H1 (cell line): ENCODE data around the gene ZBTB20. TPM values are rescaled to one million over a fixed set of nuclear protein-coding genes. Genes with fewer than 3 reads are reported as not detected.

Experiments
- CTCF ChIA-PET: fragments of 300-600 bp; sonication (Branson Sonifier 250); formaldehyde crosslinking; loops from one replicate; lab custom pipeline; 2021; ENCODE audit not compliant: partially characterized antibody; lab: Charles Lee
- POLR2A ChIA-PET: fragments of 300-600 bp; sonication (Branson Sonifier 250); formaldehyde crosslinking; loops from one replicate; lab custom pipeline; 2021; ENCODE audit warnings: inconsistent platforms; ENCODE audit not compliant: partially characterized antibody; lab: Charles Lee
- DNase-seq, 2 experiments: peaks; one replicate each; pipeline versions ENCODE4 v3.0.0 to v3.0.0-alpha.2; 2010 to 2022; ENCODE audit warnings: low spot score in 2 of 2, low read depth in 1 of 2, mixed read lengths in 1 of 2
- FAIRE-seq: peaks from 2 replicates; lab custom pipeline; 2011; peaks lifted over from hg19 to GRCh38; lab: Jason Lieb, UNC
- H2AFZ ChIP-seq: 2 replicates; pipeline ENCODE4 v1.8.1; 2012; ENCODE audit warnings: low read length, inconsistent platforms
- H2AK5ac ChIP-seq: 2 replicates; pipeline ENCODE4 v1.6.1; 2013; ENCODE audit warnings: low read depth, low read length
- H2BK120ac ChIP-seq: replicated peaks from 2 replicates; pipeline ENCODE3; 2013; ENCODE audit warnings: low read depth, low read length, inconsistent platforms
- H2BK12ac ChIP-seq: 2 replicates; pipeline ENCODE4 v1.6.1; 2013; ENCODE audit warnings: low read depth, low read length
- H2BK15ac ChIP-seq: 2 replicates; pipeline ENCODE4 v1.6.1; 2013; ENCODE audit warnings: low read length
- H2BK20ac ChIP-seq: 2 replicates; pipeline ENCODE4 v1.6.1; 2013; ENCODE audit warnings: low read length
- H2BK5ac ChIP-seq: 2 replicates; pipeline ENCODE4 v1.6.1; 2013; ENCODE audit warnings: low read depth, low read length
- H3K14ac ChIP-seq: 2 replicates; pipeline ENCODE4 v1.6.1; 2013; ENCODE audit warnings: inconsistent platforms; ENCODE audit not compliant: insufficient read length
- H3K18ac ChIP-seq: 2 replicates; pipeline ENCODE4 v1.6.1; 2013; ENCODE audit warnings: low read length; ENCODE audit errors: extremely low read depth
- H3K23ac ChIP-seq: 2 replicates; pipeline ENCODE4 v1.6.1; 2013; ENCODE audit warnings: inconsistent platforms; ENCODE audit not compliant: insufficient read length
- H3K23me2 ChIP-seq: 2 replicates; pipeline ENCODE4 v1.6.1; 2013; ENCODE audit warnings: low read depth, low read length
- H3K27ac ChIP-seq: 2 replicates; pipeline ENCODE4 v1.6.1; 2011; ENCODE audit warnings: low read depth, low read length, inconsistent platforms
- H3K27me3 ChIP-seq, 4 experiments: replicated peaks in 1 of 4; 1 replicate in 1 of 4; 2 replicates in 3 of 4; pipeline versions ENCODE4 v1.6.1 to v1.8.1; 2011 to 2013; ENCODE audit warnings: low read length in 3 of 4, mild to moderate bottlenecking in 3 of 4, inconsistent platforms in 2 of 4, mixed read lengths in 2 of 4, moderate library complexity in 1 of 4; ENCODE audit not compliant: control insufficient read depth in 3 of 4, insufficient read depth in 3 of 4; ENCODE audit errors: extremely low read depth in 1 of 4
- H3K36me3 ChIP-seq, 4 experiments: 2 replicates each; pipeline versions ENCODE4 v1.6.1 to v1.8.1; 2011 to 2013; ENCODE audit warnings: mild to moderate bottlenecking in 4 of 4, low read length in 3 of 4, moderate library complexity in 2 of 4, control low read depth in 1 of 4, inconsistent platforms in 1 of 4; ENCODE audit not compliant: insufficient read depth in 4 of 4, control insufficient read depth in 2 of 4
- H3K4ac ChIP-seq: replicated peaks from 2 replicates; pipeline ENCODE3; 2013; ENCODE audit warnings: low read length, low read depth, mixed read lengths, inconsistent platforms; ENCODE audit not compliant: insufficient read length
- H3K4me1 ChIP-seq, 4 experiments: replicated peaks in 1 of 4; 1 replicate in 1 of 4; 2 replicates in 3 of 4; pipeline versions ENCODE4 v1.6.1 to v1.8.1; 2011 to 2013; ENCODE audit warnings: low read length in 3 of 4, inconsistent platforms in 2 of 4, mixed read lengths in 1 of 4; ENCODE audit not compliant: insufficient read depth in 4 of 4, control insufficient read depth in 3 of 4
- H3K4me2 ChIP-seq, 2 experiments: 2 replicates each; pipeline versions ENCODE4 v1.6.1 to v1.8.1; 2011 to 2013; ENCODE audit warnings: low read depth in 2 of 2, low read length in 2 of 2, control low read depth in 1 of 2, inconsistent platforms in 1 of 2, mild to moderate bottlenecking in 1 of 2; ENCODE audit not compliant: insufficient read depth in 1 of 2
- H3K4me3 ChIP-seq, 4 experiments: fragments of 200-600, 300-600 bp in 1 of 4; sonication (generic), shearing (Covaris generic), sonication (Bioruptor Twin) in 1 of 4; 2 replicates each; pipeline versions ENCODE4 v1.5.1 to v1.8.1; 2011 to 2016; ENCODE audit warnings: low read length in 4 of 4, low read depth in 3 of 4, control low read depth in 2 of 4, inconsistent platforms in 2 of 4, mild to moderate bottlenecking in 2 of 4, mixed read lengths in 1 of 4, moderate library complexity in 1 of 4; ENCODE audit not compliant: insufficient read depth in 2 of 4; ENCODE audit errors: extremely low read depth in 1 of 4
- H3K56ac ChIP-seq: replicated peaks from 2 replicates; pipeline ENCODE3; 2013; ENCODE audit warnings: low read depth, mild to moderate bottlenecking, mixed read lengths, low read length, inconsistent platforms; ENCODE audit not compliant: insufficient read length
- H3K79me1 ChIP-seq: 2 replicates; pipeline ENCODE4 v1.6.1; 2013; ENCODE audit warnings: low read depth, low read length, control low read depth
- H3K79me2 ChIP-seq, 2 experiments: 2 replicates each; pipeline versions ENCODE4 v1.6.1 to v1.8.1; 2012 to 2013; ENCODE audit warnings: low read length in 2 of 2, mild to moderate bottlenecking in 2 of 2, inconsistent platforms in 1 of 2; ENCODE audit not compliant: insufficient read depth in 2 of 2, control insufficient read depth in 1 of 2
- H3K9ac ChIP-seq, 4 experiments: replicated peaks in 1 of 4; 1 replicate in 1 of 4; 2 replicates in 3 of 4; pipeline versions ENCODE4 v1.6.1 to v1.8.1; 2011 to 2013; ENCODE audit warnings: low read depth in 3 of 4, low read length in 3 of 4, control low read depth in 2 of 4, mild to moderate bottlenecking in 2 of 4, moderate library complexity in 2 of 4, inconsistent platforms in 1 of 4; ENCODE audit errors: extremely low read depth in 1 of 4
- H3K9me3 ChIP-seq, 2 experiments: 2 replicates each; pipeline versions ENCODE4 v1.6.1 to v1.8.1; 2012 to 2013; ENCODE audit warnings: mild to moderate bottlenecking in 2 of 2, moderate library complexity in 2 of 2, control low read depth in 1 of 2, inconsistent platforms in 1 of 2, low read depth in 1 of 2, low read length in 1 of 2, mixed read lengths in 1 of 2; ENCODE audit not compliant: insufficient read depth in 2 of 2
- H4K20me1 ChIP-seq, 2 experiments: replicated peaks in 1 of 2; 2 replicates each; pipeline versions ENCODE3 to v1.8.1; 2011 to 2013; ENCODE audit warnings: inconsistent platforms in 2 of 2, low read length in 2 of 2, mild to moderate bottlenecking in 1 of 2; ENCODE audit not compliant: insufficient read depth in 2 of 2, control insufficient read depth in 1 of 2
- H4K5ac ChIP-seq: 2 replicates; pipeline ENCODE4 v1.6.1; 2013; ENCODE audit warnings: low read length, low read depth, mixed read lengths, inconsistent platforms; ENCODE audit not compliant: insufficient read length
- H4K8ac ChIP-seq: 2 replicates; pipeline ENCODE4 v1.8.0; 2013; ENCODE audit warnings: mild to moderate bottlenecking, moderate library complexity, low read length, inconsistent platforms; ENCODE audit not compliant: insufficient read depth; ENCODE audit errors: extremely low read depth
- H4K91ac ChIP-seq: replicated peaks from 2 replicates; pipeline ENCODE3; 2013; ENCODE audit warnings: low read length, mixed read lengths, inconsistent platforms; ENCODE audit not compliant: insufficient read length
- BACH1 ChIP-seq: IDR thresholded peaks from 2 replicates; pipeline ENCODE4 v1.6.1; 2012; ENCODE audit warnings: low read length, improper control_type of control experiment
- CBX5 ChIP-seq: fragments of 300-800, 300-1000 bp; sonication (generic); IDR thresholded peaks from 2 replicates; pipeline ENCODE4 v1.7.1; 2016; ENCODE audit warnings: antibody characterized with exemption, low read length, low read depth
- CREB1 ChIP-seq: IDR thresholded peaks from 2 replicates; pipeline ENCODE4 v1.6.1; 2012; ENCODE audit warnings: inconsistent platforms
- CTCF ChIP-seq, 3 experiments: IDR thresholded peaks; 1 replicate in 2 of 3; 2 replicates in 1 of 3; pipeline versions ENCODE4 v1.5.1 to v1.6.1; 2011; ENCODE audit warnings: low read length in 3 of 3, mild to moderate bottlenecking in 3 of 3, inconsistent platforms in 2 of 3, low read depth in 1 of 3, moderate library complexity in 1 of 3; ENCODE audit not compliant: insufficient read depth in 1 of 3; ENCODE audit errors: control extremely low read depth in 1 of 3
- E2F6 ChIP-seq: IDR thresholded peaks from 2 replicates; pipeline ENCODE4 v1.6.1; 2012; ENCODE audit warnings: inconsistent platforms
- JUND ChIP-seq: IDR thresholded peaks from 2 replicates; pipeline ENCODE4 v1.6.1; 2011; ENCODE audit warnings: mild to moderate bottlenecking, improper control_type of control experiment, low read length
- KDM1A ChIP-seq: fragments of 200-600, 300-600 bp; sonication (generic); IDR thresholded peaks from 2 replicates; pipeline ENCODE4 v1.7.1; 2016; ENCODE audit warnings: mild to moderate bottlenecking, low read length, borderline replicate concordance
- KDM5A ChIP-seq: fragments of 200-600 bp; IDR thresholded peaks from 2 replicates; pipeline ENCODE4 v1.7.1; 2012; ENCODE audit warnings: mild to moderate bottlenecking, low read length, inconsistent platforms, mixed read lengths
- SIN3A ChIP-seq, 2 experiments: IDR thresholded peaks in 1 of 2; conservative IDR thresholded peaks in 1 of 2; 2 replicates each; pipeline ENCODE4 v1.6.1; 2011 to 2012; ENCODE audit warnings: low read length in 2 of 2, improper control_type of control experiment in 1 of 2, low read depth in 1 of 2, mild to moderate bottlenecking in 1 of 2
- TEAD4 ChIP-seq: IDR thresholded peaks from 2 replicates; pipeline ENCODE4 v1.6.1; 2012; ENCODE audit warnings: low read depth, low read length, inconsistent platforms, mixed read lengths
- WGBS, 2 experiments: shearing (Covaris generic) in 1 of 2; methylation state at CpG; one replicate each; pipeline versions ENCODE4 v1.1.6 to v1.1.7; 2013 to 2015; ENCODE audit warnings: low lambda C conversion rate in 2 of 2, mixed read lengths in 2 of 2, inconsistent platforms in 1 of 2, low coverage in 1 of 2, missing lambda C conversion rate in 1 of 2; ENCODE audit not compliant: insufficient replicate concordance in 2 of 2, insufficient coverage in 1 of 2, insufficient read length in 1 of 2; ENCODE audit errors: extremely low coverage in 1 of 2, missing lambda C conversion rate in 1 of 2; 5-methylcytosine and 5-hydroxymethylcytosine counted together
- polyA plus RNA-seq, 7 experiments: library from polyadenylated mRNA; depleted of rRNA in 3 of 7; stranded (reverse) in 5 of 7; unstranded in 2 of 7; fragments of >200 nt in 5 of 7; fragments of 200-250 nt in 2 of 7; gene quantifications; 1 replicate in 5 of 7; 2 replicates in 1 of 7; 4 replicates in 1 of 7; pipeline versions ENCODE4 v1.2.1 to v1.2.3, GENCODE V29; 2011 to 2013; ENCODE audit warnings: missing spikeins in 2 of 7, mixed read lengths in 2 of 7
- total RNA-seq: library from RNA; stranded (reverse); fragmentation: NEBNext Ultra II Directional; extraction: Animal tissue kit (Norgen Biotek cat#: 25700); gene quantifications from 2 replicates; pipeline ENCODE4 v1.2.1, GENCODE V29; 2021

ZBTB20 gene
- total and polyA plus RNA-seq, 2 of the 8 experiments (the other 6 are each of a cell fraction or from before 2014, with no cell fraction given): 0.35 to 1.3 TPM

GRCh38 chr3:114338651-114339357 lies 808.3 kb downstream of the ZBTB20 start:
- H4K8ac ChIP-seq: no peak overlapping the region; the same call in 1 of the 2 replicates
- no peak overlapping the region for H3K14ac ChIP-seq
- WGBS, 2 experiments: 93% methylated on average over 16 of the region's 19 CpGs; no CpG with 5 or more reads in 1 of the 2 experiments
- no peaks in the 10 kb centered on the region for H3K79me2 ChIP-seq
- no peak overlapping the region for H2BK5ac ChIP-seq
- DNase-seq (no peak), FAIRE-seq (no peak)
- H3K23me2 ChIP-seq: no peaks in the 10 kb centered on the region
- no peak overlapping the region for H3K4ac ChIP-seq
- POLR2A ChIA-PET: no interaction called here
- H3K4me1 ChIP-seq: peaks cover 0 to 5% (median 3%) of the 10 kb centered on the region in 4 experiments; a peak in 4 of 7 replicates
- H2BK15ac ChIP-seq: no peak overlapping the region
- no peak overlapping the region for H4K5ac ChIP-seq
- no peak overlapping the region for H2BK120ac ChIP-seq
- no peaks in the 10 kb centered on the region for H3K36me3 ChIP-seq
- H2BK20ac ChIP-seq: no peak overlapping the region
- no peak overlapping the region for H2AFZ ChIP-seq
- H3K4me2 ChIP-seq: no peak overlapping the region
- H3K9ac ChIP-seq: no peak overlapping the region
- H2AK5ac ChIP-seq: no peak overlapping the region
- CTCF ChIA-PET: interaction anchor here (0.6 to 2.0 kb wide), 4 partner anchors 8 to 672 kb away, joined by 3 to 7 read pairs (median 3); no protein-coding TSS in a partner anchor
- no peak overlapping the region for H3K23ac ChIP-seq
- H2BK12ac ChIP-seq: no peak overlapping the region
- H3K18ac ChIP-seq: no peak overlapping the region
- no peaks in the 10 kb centered on the region for H3K27me3 ChIP-seq
- H3K79me1 ChIP-seq: no peaks in the 10 kb centered on the region
- no peaks in the 10 kb centered on the region for H3K9me3 ChIP-seq
- H3K27ac ChIP-seq: no peak overlapping the region
- H4K20me1 ChIP-seq: no peaks in the 10 kb centered on the region
- H3K4me3 ChIP-seq: no peak overlapping the region
- no peak overlapping the region for H3K56ac ChIP-seq
- H4K91ac ChIP-seq: peak overlapping the region; percentile 46
- no peak for TF ChIP-seq SIN3A (conservative IDR thresholded peaks at IDR 0.05 in 1 of 2, IDR thresholded peaks at IDR 0.05 in 1 of 2; ENCODE audit: low read depth in 1 of 2, low read length in 2 of 2)
- TF ChIP-seq KDM5A: no peak
- no peak for TF ChIP-seq CTCF (IDR thresholded peaks at IDR 0.05; ENCODE audit: control extremely low read depth in 1 of 3, insufficient read depth in 1 of 3, low read depth in 1 of 3, low read length in 3 of 3)
- no peak for TF ChIP-seq E2F6
- TF ChIP-seq JUND: no peak
- no peak for TF ChIP-seq KDM1A
- no peak for TF ChIP-seq BACH1
- TF ChIP-seq TEAD4: no peak
- TF ChIP-seq CBX5: no peak
- no peak for TF ChIP-seq CREB1
